ENCODE data around the gene OPRL1. TPM values are rescaled to one million over a fixed set of nuclear protein-coding genes. Genes with fewer than 3 reads are reported as not detected.
"Not testable (repeated sequence)": the region's sequence is repeated elsewhere in the genome, so short reads cannot be mapped to it uniquely, and the experiment has no call there.

Gene OPRL1
- total RNA-seq, 2 experiments from 2014 or later, result 0.61 to 0.63 TPM

DNA sequence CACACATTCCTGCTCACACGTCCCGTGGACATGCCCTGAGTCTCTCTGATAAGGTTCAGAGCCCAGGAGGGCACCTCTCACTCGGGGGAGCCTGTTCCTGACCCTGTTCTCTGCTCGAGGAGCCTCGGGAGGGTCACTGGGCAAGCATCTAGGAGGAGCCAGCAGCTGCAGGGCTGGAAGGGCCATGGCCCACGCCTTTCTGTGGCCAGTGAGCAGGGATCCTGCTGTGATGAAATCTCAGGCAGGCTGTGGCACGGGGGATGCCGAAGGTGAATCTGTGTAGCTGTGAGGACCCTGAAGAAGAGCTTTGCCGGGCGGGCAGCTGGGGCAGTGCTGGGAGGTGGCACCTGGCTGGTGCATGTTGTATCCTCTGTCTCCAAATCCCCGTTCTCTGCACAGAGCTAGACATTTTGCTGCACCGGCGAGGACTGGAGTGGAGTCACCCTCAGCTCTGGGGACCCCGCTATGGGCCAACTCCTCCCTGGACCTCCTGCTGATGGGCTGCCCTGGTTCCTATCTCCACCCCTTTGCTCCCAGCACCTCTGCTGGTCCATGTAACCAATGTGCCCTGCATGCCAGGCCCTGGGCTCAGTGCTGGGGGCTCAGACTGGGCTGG, 34.6 kb downstream of the OPRL1 start:
- POLR2A ChIA-PET, result no interaction called here
- Mint-ChIP-seq H3K27ac (no peak overlapping the region), H3K27me3 (no peaks in the 10 kb centered on the region), H3K36me3 (ENCODE audit: low read depth) (no peaks in the 10 kb centered on the region), H3K4me3 (no peak overlapping the region), H3K9me3 (no peaks in the 10 kb centered on the region), H3K4me1 (ENCODE audit: low read depth) (no peaks in the 10 kb centered on the region)
- TF ChIP-seq, protein P1, sequence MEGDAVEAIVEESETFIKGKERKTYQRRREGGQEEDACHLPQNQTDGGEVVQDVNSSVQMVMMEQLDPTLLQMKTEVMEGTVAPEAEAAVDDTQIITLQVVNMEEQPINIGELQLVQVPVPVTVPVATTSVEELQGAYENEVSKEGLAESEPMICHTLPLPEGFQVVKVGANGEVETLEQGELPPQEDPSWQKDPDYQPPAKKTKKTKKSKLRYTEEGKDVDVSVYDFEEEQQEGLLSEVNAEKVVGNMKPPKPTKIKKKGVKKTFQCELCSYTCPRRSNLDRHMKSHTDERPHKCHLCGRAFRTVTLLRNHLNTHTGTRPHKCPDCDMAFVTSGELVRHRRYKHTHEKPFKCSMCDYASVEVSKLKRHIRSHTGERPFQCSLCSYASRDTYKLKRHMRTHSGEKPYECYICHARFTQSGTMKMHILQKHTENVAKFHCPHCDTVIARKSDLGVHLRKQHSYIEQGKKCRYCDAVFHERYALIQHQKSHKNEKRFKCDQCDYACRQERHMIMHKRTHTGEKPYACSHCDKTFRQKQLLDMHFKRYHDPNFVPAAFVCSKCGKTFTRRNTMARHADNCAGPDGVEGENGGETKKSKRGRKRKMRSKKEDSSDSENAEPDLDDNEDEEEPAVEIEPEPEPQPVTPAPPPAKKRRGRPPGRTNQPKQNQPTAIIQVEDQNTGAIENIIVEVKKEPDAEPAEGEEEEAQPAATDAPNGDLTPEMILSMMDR (IDR thresholded peaks at IDR 0.05), result no peak
- no peak for ATAC-seq
- DNase-seq, result no peak
- CTCF ChIA-PET, result interaction anchor here (1.3 to 1.6 kb wide), 2 partner anchors 13 to 30 kb away, joined by 3 to 5 read pairs; partner anchors contain the start of gene LKAAEAR1
- intact Hi-C loops (cut with micrococcal nuclease), result no loop called here

DNA sequence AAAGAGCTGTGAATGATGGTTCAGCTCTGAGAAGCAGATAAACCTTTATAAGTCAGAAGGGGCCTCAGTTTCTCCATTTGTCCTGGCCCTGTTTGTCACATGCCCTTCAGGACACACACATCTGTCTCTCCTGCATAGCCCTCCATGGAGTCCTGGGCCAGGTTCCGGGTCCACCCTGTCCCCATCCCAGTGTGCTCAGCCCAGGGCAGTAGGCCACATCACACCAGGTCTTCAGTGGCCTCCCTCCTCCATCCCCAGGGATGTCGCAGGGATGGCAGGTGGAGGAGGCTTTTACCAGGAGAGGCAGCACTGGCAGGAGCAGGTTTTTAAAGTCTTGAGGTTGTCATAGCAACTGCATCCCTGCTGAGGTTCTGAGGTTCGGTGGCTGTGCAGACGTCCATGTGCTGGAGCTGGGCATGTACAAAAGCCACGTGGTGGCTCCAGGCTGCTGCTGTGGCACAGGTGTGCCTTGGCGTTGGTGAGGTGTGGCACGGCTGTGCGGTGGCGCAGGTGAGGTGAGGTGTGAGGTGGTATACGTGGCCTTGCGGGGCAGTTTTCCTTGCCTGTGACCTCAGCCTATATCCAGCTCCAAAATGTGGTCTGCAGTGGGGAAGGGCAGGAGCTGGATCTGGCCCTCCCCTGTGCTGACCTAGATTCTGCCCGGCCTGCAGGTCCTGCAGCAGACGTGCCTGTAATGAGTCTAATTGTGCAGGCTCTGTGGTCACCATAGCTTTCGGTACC, 35.5 kb downstream of the OPRL1 start:
- Mint-ChIP-seq H3K36me3 (ENCODE audit: low read depth) (no peaks in the 10 kb centered on the region), H3K27ac (no peak overlapping the region), H3K9me3 (no peaks in the 10 kb centered on the region), H3K4me1 (ENCODE audit: low read depth) (peaks cover 6% of the 10 kb centered on the region), H3K27me3 (no peaks in the 10 kb centered on the region), H3K4me3 (no peak overlapping the region)
- ChIA-PET CTCF (interaction anchor here (1.2 to 1.6 kb wide), 3 partner anchors 14 to 77 kb away, joined by 3 to 5 read pairs (median 3); partner anchors contain the start of gene LKAAEAR1), POLR2A (interaction anchor here (0.9 kb wide), 1 partner anchor 30 kb away, joined by 3 read pairs; no protein-coding TSS in a partner anchor)
- ATAC-seq (no peak), DNase-seq (no peak)
- intact Hi-C loops (cut with micrococcal nuclease), result no loop called here
- TF ChIP-seq, protein P1 (IDR thresholded peaks at IDR 0.05), result no peak

DNA sequence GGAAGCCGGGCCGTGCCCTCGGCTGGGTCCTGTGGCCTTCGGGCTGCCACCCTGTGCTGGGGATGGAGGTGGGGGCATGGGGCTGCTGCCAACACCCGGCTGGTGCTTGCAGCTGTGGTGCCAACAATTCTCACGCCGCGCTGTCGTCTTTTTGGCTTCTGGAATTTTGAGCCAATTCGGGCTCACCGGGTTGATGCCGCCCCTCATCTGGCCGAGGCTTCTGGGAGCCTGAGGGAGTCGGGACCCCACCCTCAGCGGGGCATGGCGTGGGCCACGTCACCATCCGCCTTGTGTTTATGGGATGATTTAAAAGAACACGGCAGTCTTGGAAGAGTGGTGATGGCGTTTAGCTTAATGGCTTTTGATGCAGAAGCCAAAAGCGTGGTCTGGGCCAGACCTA, 36.1 kb downstream of the OPRL1 start:
- intact Hi-C loops (cut with micrococcal nuclease), result no loop called here
- Mint-ChIP-seq H3K27me3 (no peaks in the 10 kb centered on the region), H3K4me3 (no peak overlapping the region), H3K4me1 (ENCODE audit: low read depth) (peaks cover 9% of the 10 kb centered on the region), H3K36me3 (ENCODE audit: low read depth) (no peaks in the 10 kb centered on the region), H3K27ac (no peak overlapping the region), H3K9me3 (no peaks in the 10 kb centered on the region)
- ChIA-PET CTCF (interaction anchor here (1.2 to 1.3 kb wide), 2 partner anchors 15 to 77 kb away, joined by 3 read pairs; no protein-coding TSS in a partner anchor), POLR2A (interaction anchor here (0.9 kb wide), 1 partner anchor 31 kb away, joined by 3 read pairs; no protein-coding TSS in a partner anchor)
- ATAC-seq (no peak), DNase-seq (no peak)
- TF ChIP-seq, protein P1 (IDR thresholded peaks at IDR 0.05), result no peak

DNA sequence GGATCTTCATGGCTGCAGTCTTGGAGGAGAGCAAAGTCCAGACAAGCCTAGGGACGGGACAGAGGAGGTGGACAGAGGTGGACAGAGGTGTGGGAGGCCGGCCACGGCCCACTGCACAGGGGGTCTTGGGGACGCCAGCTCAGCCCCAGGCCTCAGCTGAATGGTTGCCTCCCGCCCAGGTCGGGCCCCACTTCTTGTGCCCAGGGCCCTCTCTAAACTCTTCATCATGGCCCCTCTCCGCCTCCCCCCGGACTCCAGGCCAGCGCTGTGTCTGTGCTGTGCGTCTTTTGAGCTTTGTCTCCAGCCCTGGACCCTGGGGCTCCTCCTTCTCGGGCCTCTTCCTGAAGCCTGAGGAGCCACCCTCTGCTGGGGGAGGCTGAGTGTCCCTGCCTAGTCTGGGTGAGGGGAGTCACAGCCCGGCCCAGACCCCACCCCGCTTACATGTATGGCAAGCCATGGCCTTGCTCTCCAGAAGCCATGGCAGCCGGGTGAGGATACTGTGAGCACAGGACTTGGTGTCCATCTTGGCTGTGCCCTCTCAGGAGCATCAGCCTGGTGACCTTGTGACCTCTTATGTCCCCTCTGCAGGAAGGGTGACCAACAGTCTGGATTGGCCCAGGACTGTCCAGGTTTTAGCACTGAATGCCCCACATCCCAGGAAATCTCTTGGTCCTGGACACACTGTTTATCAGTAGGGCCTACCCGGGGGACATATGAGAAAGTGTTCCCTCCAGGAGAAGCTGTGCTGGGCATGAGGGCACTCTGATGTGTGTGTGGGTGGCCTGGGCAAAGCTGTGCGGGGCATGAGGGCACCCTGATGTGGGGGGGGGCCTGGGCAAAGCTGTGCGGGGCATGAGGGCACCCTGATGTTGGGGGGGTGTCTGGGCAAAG, 36.9 kb downstream of the OPRL1 start:
- H3K27me3 Mint-ChIP-seq, result peaks cover 3% of the 10 kb centered on the region
- no peaks in the 10 kb centered on the region for H3K9me3 Mint-ChIP-seq
- DNase-seq, result no peak
- ATAC-seq, result no peak
- ChIA-PET CTCF (interaction anchor here (0.7 to 1.7 kb wide), 3 partner anchors 14 to 78 kb away, joined by 3 to 5 read pairs (median 3); partner anchors contain the start of gene LKAAEAR1), POLR2A (no interaction called here)
- TF ChIP-seq, protein P1 (IDR thresholded peaks at IDR 0.05), result no peak
- no peak overlapping the region for H3K27ac Mint-ChIP-seq
- intact Hi-C loops (cut with micrococcal nuclease), result no loop called here
- no peaks in the 10 kb centered on the region for H3K36me3 Mint-ChIP-seq (ENCODE audit: low read depth)
- H3K4me3 Mint-ChIP-seq, result no peak overlapping the region
- peaks cover 9% of the 10 kb centered on the region for H3K4me1 Mint-ChIP-seq (ENCODE audit: low read depth)

DNA sequence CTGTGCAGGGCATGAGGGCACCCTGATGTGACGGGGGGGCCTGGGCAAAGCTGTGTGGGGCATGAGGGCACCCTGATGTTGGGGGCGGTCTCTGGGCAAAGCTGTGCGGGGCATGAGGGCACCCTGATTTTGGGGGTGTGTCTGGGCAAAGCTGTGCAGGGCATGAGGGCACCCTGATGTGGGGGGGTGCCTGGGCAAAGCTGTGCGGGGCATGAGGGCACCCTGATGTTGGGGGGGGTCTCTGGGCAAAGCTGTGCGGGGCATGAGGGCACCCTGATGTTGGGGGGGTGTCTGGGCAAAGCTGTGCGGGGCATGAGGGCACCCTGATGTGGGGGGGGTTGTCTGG, 37.5 kb downstream of the OPRL1 start:
- ATAC-seq; H3K4me1 Mint-ChIP-seq (ENCODE audit: low read depth); H3K9me3 Mint-ChIP-seq; POLR2A ChIA-PET; H3K27ac Mint-ChIP-seq; H3K4me3 Mint-ChIP-seq; intact Hi-C loops (cut with micrococcal nuclease); H3K36me3 Mint-ChIP-seq (ENCODE audit: low read depth); DNase-seq; H3K27me3 Mint-ChIP-seq: not testable (repeated sequence)
- CTCF ChIA-PET, result interaction anchor here (1.7 kb wide), 1 partner anchor 34 kb away, joined by 5 read pairs; the partner anchor contains the start of gene LKAAEAR1
